IMR-90 (cell line): ENCODE measurements around the gene MBD2. TPM values are rescaled to one million over a fixed set of nuclear protein-coding genes. Genes with fewer than 3 reads are reported as not detected.

Source experiments
- ATAC-seq: fragments of 200-7000 bp; cut with Tn5 transposase; 2 replicates; pipeline ENCODE4 v1.9.1; 2020; ENCODE audit warnings: low read depth, mild to moderate bottlenecking, moderate library complexity
- BruUV-seq: library from RNA; stranded (reverse); fragments of 400-500 nt; replicated peaks from 2 replicates; lab custom pipeline; 2021; lab: Mats Ljungman, UMichigan
- CTCF ChIA-PET: fragments of 300-600 bp; formaldehyde crosslinking; extraction: SDS; loops from one replicate; lab custom pipeline; 2021; ENCODE audit warnings: antibody characterized with exemption; lab: Yijun Ruan, JAX
- POLR2A ChIA-PET: fragments of 300-600 bp; sonication (Branson Sonifier 250); formaldehyde crosslinking; loops from one replicate; lab custom pipeline; 2022; ENCODE audit warnings: antibody characterized with exemption; ENCODE audit not compliant: unreplicated experiment; lab: Charles Lee
- DNase-seq: peaks from one replicate; pipeline ENCODE4 v3.0.0; 2013
- H2AFZ ChIP-seq: replicated peaks from 2 replicates; pipeline ENCODE3; 2013; ENCODE audit warnings: low read length, mild to moderate bottlenecking; ENCODE audit not compliant: poor library complexity
- H2AK5ac ChIP-seq: 2 replicates; pipeline ENCODE4 v1.6.1; 2013; ENCODE audit warnings: low read depth, low read length, inconsistent platforms
- H2AK9ac ChIP-seq: replicated peaks from 2 replicates; pipeline ENCODE3; 2013; ENCODE audit warnings: mild to moderate bottlenecking, low read depth, low read length, moderate library complexity; ENCODE audit not compliant: poor library complexity
- H2BK120ac ChIP-seq: 2 replicates; pipeline ENCODE4 v1.6.1; 2013; ENCODE audit warnings: low read depth, low read length, inconsistent platforms
- H2BK15ac ChIP-seq: 3 replicates; pipeline ENCODE4 v1.6.1; 2013; ENCODE audit warnings: low read depth, low read length, inconsistent platforms
- H2BK20ac ChIP-seq: 2 replicates; pipeline ENCODE4 v1.6.1; 2013; ENCODE audit warnings: low read depth, mild to moderate bottlenecking, inconsistent platforms, low read length, moderate library complexity
- H2BK5ac ChIP-seq: 2 replicates; pipeline ENCODE4 v1.6.1; 2013; ENCODE audit warnings: mild to moderate bottlenecking, low read depth, low read length, inconsistent platforms; ENCODE audit not compliant: poor library complexity, severe bottlenecking
- H3K14ac ChIP-seq: replicated peaks from 2 replicates; pipeline ENCODE4 v1.6.1; 2013; ENCODE audit warnings: low read depth, low read length, inconsistent platforms
- H3K18ac ChIP-seq: 2 replicates; pipeline ENCODE4 v1.6.1; 2013; ENCODE audit warnings: low read depth, low read length, control low read depth
- H3K23ac ChIP-seq: 2 replicates; pipeline ENCODE4 v1.6.1; 2013; ENCODE audit warnings: low read depth, low read length, inconsistent platforms
- H3K27ac ChIP-seq: 2 replicates; pipeline ENCODE4 v1.5.1; 2013; ENCODE audit warnings: mild to moderate bottlenecking, control low read depth, low read length; ENCODE audit not compliant: insufficient read depth
- H3K27me3 ChIP-seq: 2 replicates; pipeline ENCODE4 v1.6.1; 2013; ENCODE audit warnings: low read length; ENCODE audit not compliant: control insufficient read depth, insufficient read depth
- H3K36me3 ChIP-seq: 2 replicates; pipeline ENCODE4 v1.6.1; 2013; ENCODE audit warnings: low read length, mixed read lengths; ENCODE audit not compliant: control insufficient read depth, insufficient read depth
- H3K4ac ChIP-seq: 2 replicates; pipeline ENCODE4 v1.6.1; 2013; ENCODE audit warnings: low read depth, low read length, inconsistent platforms
- H3K4me1 ChIP-seq: 2 replicates; pipeline ENCODE4 v1.6.1; 2013; ENCODE audit warnings: low read length, mixed read lengths; ENCODE audit not compliant: control insufficient read depth, insufficient read depth
- H3K4me2 ChIP-seq: 2 replicates; pipeline ENCODE4 v1.6.1; 2013; ENCODE audit warnings: low read depth, mild to moderate bottlenecking, control low read depth, low read length, moderate library complexity
- H3K4me3 ChIP-seq: 2 replicates; pipeline ENCODE4 v1.5.1; 2013; ENCODE audit warnings: low read depth, mild to moderate bottlenecking, control low read depth, low read length, moderate library complexity; ENCODE audit not compliant: insufficient read depth
- H3K56ac ChIP-seq: 2 replicates; pipeline ENCODE4 v1.6.1; 2013; ENCODE audit warnings: low read length, inconsistent platforms; ENCODE audit not compliant: insufficient read depth; ENCODE audit errors: extremely low read depth
- H3K79me1 ChIP-seq, 2 experiments: 2 replicates each; pipeline ENCODE4 v1.6.1; 2013; ENCODE audit warnings: low read length in 2 of 2, inconsistent platforms in 1 of 2, low read depth in 1 of 2
- H3K9ac ChIP-seq: 2 replicates; pipeline ENCODE4 v1.6.1; 2013; ENCODE audit warnings: low read depth, low read length, control low read depth
- H3K9me1 ChIP-seq: 2 replicates; pipeline ENCODE4 v1.6.1; 2013; ENCODE audit warnings: low read length, inconsistent platforms; ENCODE audit not compliant: insufficient read depth
- H3K9me3 ChIP-seq: 2 replicates; pipeline ENCODE4 v1.6.1; 2013; ENCODE audit warnings: low read length; ENCODE audit not compliant: control insufficient read depth, insufficient read depth
- H4K20me1 ChIP-seq: 2 replicates; pipeline ENCODE4 v1.6.1; 2013; ENCODE audit warnings: low read length, inconsistent platforms; ENCODE audit not compliant: insufficient read depth
- H4K5ac ChIP-seq: 2 replicates; pipeline ENCODE4 v1.6.1; 2013; ENCODE audit warnings: mild to moderate bottlenecking, low read depth, low read length, control low read depth
- H4K8ac ChIP-seq, 2 experiments: 2 replicates each; pipeline ENCODE4 v1.6.1; 2013; ENCODE audit warnings: low read depth in 2 of 2, low read length in 2 of 2, control low read depth in 1 of 2, inconsistent platforms in 1 of 2
- H4K91ac ChIP-seq: 2 replicates; pipeline ENCODE4 v1.6.1; 2013; ENCODE audit warnings: low read depth, low read length, inconsistent platforms; ENCODE audit not compliant: insufficient read depth
- CEBPB ChIP-seq: IDR thresholded peaks from 2 replicates; pipeline ENCODE4 v1.6.1; 2012; ENCODE audit warnings: low read depth, low read length, improper control_type of control experiment
- CHD1 ChIP-seq: IDR thresholded peaks from 2 replicates; pipeline ENCODE4 v1.6.1; 2012; ENCODE audit warnings: low read depth, low read length, improper control_type of control experiment
- RFX5 ChIP-seq: IDR thresholded peaks from 2 replicates; pipeline ENCODE4 v1.8.0; 2012; ENCODE audit warnings: low read depth, mild to moderate bottlenecking, low read length, moderate library complexity
- WGBS, 2 experiments: methylation state at CpG; one replicate each; pipeline versions ENCODE4 v1.1.5 to v1.1.7; 2013; ENCODE audit warnings: missing lambda C conversion rate in 2 of 2; ENCODE audit not compliant: insufficient read length in 1 of 2; ENCODE audit errors: extremely low coverage in 2 of 2; 5-methylcytosine and 5-hydroxymethylcytosine counted together
- dilution Hi-C: fragments of 300-500 bp; cut with HindIII; formaldehyde crosslinking; loops from one replicate; pipeline ENCODE4 v1.14.3; 2018; ENCODE audit warnings: low sequenced_read_pairs; ENCODE audit not compliant: unreplicated experiment
- in situ Hi-C: fragments of 300-500 bp; cut with MboI; formaldehyde crosslinking; loops from 3 replicates; pipeline ENCODE4 v1.14.3; 2019; ENCODE audit warnings: low sequenced_read_pairs, inconsistent platforms, mixed read lengths
- intact Hi-C: fragments of 100-400 bp; cut with micrococcal nuclease; formaldehyde crosslinking; loops from 2 replicates; pipeline ENCODE4 v1.10.0; 2022
- polyA plus RNA-seq, 3 experiments: library from polyadenylated mRNA; depleted of rRNA; stranded (reverse); fragments of >200 nt; gene quantifications; 2 replicates each; pipeline ENCODE4 v1.2.3, GENCODE V29; 2012; ENCODE audit warnings: low replicate concordance in 1 of 3
- total RNA-seq: library from RNA; depleted of rRNA; stranded (reverse); fragments of >200 nt; gene quantifications from 2 replicates; pipeline ENCODE4 v1.2.3, GENCODE V29; 2012

Gene MBD2
- total and polyA plus RNA-seq, 2 of the 4 experiments (the other 2 are of a cell fraction): 9.7 to 29.5 TPM

DNA sequence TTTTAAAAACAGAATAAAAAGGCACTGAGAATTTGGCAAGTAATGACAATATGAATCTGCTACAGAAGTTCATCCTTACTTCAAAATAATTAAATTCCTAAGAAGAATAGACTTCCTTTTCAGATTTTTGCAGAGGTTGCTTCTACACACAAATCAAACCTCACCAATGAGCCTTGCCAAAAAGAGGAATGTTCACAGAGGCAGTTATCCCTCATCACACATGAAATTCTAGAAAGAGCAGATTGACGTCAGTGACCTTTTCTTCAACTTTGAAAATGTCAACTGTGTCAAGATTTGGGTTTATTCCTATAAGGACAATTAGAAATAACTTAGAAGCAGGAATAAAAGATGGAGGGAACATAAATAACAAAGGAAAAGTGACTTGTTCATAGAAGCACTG, 64.6 kb downstream of the MBD2 start:
- no peak overlapping the region for H3K14ac ChIP-seq
- H3K9me3 ChIP-seq: no peaks in the 10 kb centered on the region
- H3K27me3 ChIP-seq: no peaks in the 10 kb centered on the region
- H2BK120ac ChIP-seq: no peak overlapping the region
- TF ChIP-seq CHD1: no peak
- TF ChIP-seq CEBPB: no peak
- no peak for TF ChIP-seq RFX5
- no peaks in the 10 kb centered on the region; the same call in 1 of the 2 replicates for H4K20me1 ChIP-seq
- no peak overlapping the region for H4K8ac ChIP-seq
- POLR2A ChIA-PET: no interaction called here
- no peak overlapping the region for H3K4me3 ChIP-seq
- no peak overlapping the region for H3K9ac ChIP-seq
- H3K27ac ChIP-seq: no peak overlapping the region
- H3K36me3 ChIP-seq: peaks cover 33% of the 10 kb centered on the region
- in situ Hi-C loops (no loop called here), intact Hi-C loops (loop anchor here (5.0 kb wide), 1 partner anchor 62 kb away; the partner anchor contains the start of gene MBD2), dilution Hi-C loops (no loop called here)
- no peak overlapping the region for H3K23ac ChIP-seq
- peaks cover 23 to 45% of the 10 kb centered on the region in 2 experiments for H3K79me1 ChIP-seq
- no peak overlapping the region for H3K56ac ChIP-seq
- no TSS peak for BruUV-seq
- ATAC-seq (no peak), DNase-seq (no peak)
- no peak overlapping the region for H4K91ac ChIP-seq
- H2AK5ac ChIP-seq: no peak overlapping the region
- H3K4me2 ChIP-seq: no peak overlapping the region
- H2BK20ac ChIP-seq: no peak overlapping the region
- CTCF ChIA-PET: no interaction called here
- H3K9me1 ChIP-seq: peaks cover 12% of the 10 kb centered on the region; the same call in 1 of the 2 replicates
- H2AFZ ChIP-seq: no peak overlapping the region
- H2AK9ac ChIP-seq: no peak overlapping the region
- H2BK5ac ChIP-seq: no peak overlapping the region
- no peak overlapping the region for H2BK15ac ChIP-seq
- no CpG with 5 or more reads among the region's 1 CpG for WGBS, 2 experiments
- H3K4me1 ChIP-seq: peaks cover 7% of the 10 kb centered on the region
- H3K18ac ChIP-seq: no peak overlapping the region
- H4K5ac ChIP-seq: no peak overlapping the region
- H3K4ac ChIP-seq: no peak overlapping the region
